Fibroblast of lung (primary cell): ENCODE data around the gene ARFGAP3. TPM values are rescaled to one million over a fixed set of nuclear protein-coding genes. Genes with fewer than 3 reads are reported as not detected.

Source experiments
- DNase-seq, 2 donors: peaks; one replicate each; pipeline versions ENCODE4 v3.0.0 to v3.0.0-alpha.2; 2010; ENCODE audit warnings: low read depth in 2 of 2
- H2AFZ ChIP-seq: 2 replicates; pipeline ENCODE4 v1.5.1; 2012; ENCODE audit warnings: low read length, control low read depth, inconsistent platforms
- H3K27ac ChIP-seq: 2 replicates; pipeline ENCODE4 v1.5.1; 2011; ENCODE audit warnings: low read length, control low read depth; ENCODE audit not compliant: insufficient read depth
- H3K27me3 ChIP-seq: 2 replicates; pipeline ENCODE4 v1.5.1; 2011; ENCODE audit warnings: mild to moderate bottlenecking, low read length; ENCODE audit not compliant: control insufficient read depth, insufficient read depth
- H3K36me3 ChIP-seq: 2 replicates; pipeline ENCODE4 v1.5.1; 2011; ENCODE audit warnings: low read length; ENCODE audit not compliant: control insufficient read depth, insufficient read depth
- H3K4me1 ChIP-seq: 2 replicates; pipeline ENCODE4 v1.5.1; 2011; ENCODE audit warnings: low read length; ENCODE audit not compliant: control insufficient read depth, insufficient read depth; ENCODE audit errors: extremely low read depth
- H3K4me2 ChIP-seq: 2 replicates; pipeline ENCODE4 v1.5.1; 2011; ENCODE audit warnings: low read length, control low read depth; ENCODE audit not compliant: insufficient read depth; ENCODE audit errors: extremely low read depth
- H3K4me3 ChIP-seq, 4 experiments: fragments of 200-600 bp in 1 of 4; sonication (generic) in 1 of 4; replicated peaks in 1 of 4; 2 replicates each; pipeline ENCODE4 v1.5.1; 2011 to 2016; ENCODE audit warnings: low read length in 4 of 4, low read depth in 3 of 4, mild to moderate bottlenecking in 3 of 4, control low read depth in 2 of 4, inconsistent platforms in 1 of 4, mixed read lengths in 1 of 4; ENCODE audit not compliant: insufficient read depth in 1 of 4; ENCODE audit errors: control extremely low read depth in 1 of 4
- H3K79me2 ChIP-seq: 2 replicates; pipeline ENCODE4 v1.5.1; 2012; ENCODE audit warnings: mild to moderate bottlenecking, low read length, inconsistent platforms; ENCODE audit not compliant: control insufficient read depth, insufficient read depth
- H3K9ac ChIP-seq: 2 replicates; pipeline ENCODE4 v1.5.1; 2011; ENCODE audit warnings: mild to moderate bottlenecking, low read length, control low read depth; ENCODE audit not compliant: insufficient read depth
- H3K9me3 ChIP-seq: 2 replicates; pipeline ENCODE4 v1.5.1; 2012; ENCODE audit warnings: low read depth, low read length; ENCODE audit not compliant: control insufficient read depth, insufficient read depth
- H4K20me1 ChIP-seq: 2 replicates; pipeline ENCODE4 v1.5.1; 2011; ENCODE audit warnings: low read length; ENCODE audit not compliant: control insufficient read depth, insufficient read depth; ENCODE audit errors: extremely low read depth
- EZH2 ChIP-seq: IDR thresholded peaks from 2 replicates; pipeline ENCODE4 v1.5.1; 2012; ENCODE audit warnings: low read length, control low read depth, mild to moderate bottlenecking; ENCODE audit errors: missing control alignments
- polyA plus RNA-seq, 2 donors: library from polyadenylated mRNA; depleted of rRNA in 1 of 2; stranded (reverse) in 1 of 2; unstranded in 1 of 2; fragments of >200 nt; gene quantifications; 2 replicates each; pipeline ENCODE4 v1.2.1, GENCODE V29; 2011 to 2012; ENCODE audit warnings: missing spikeins in 1 of 2
- total RNA-seq: library from RNA; depleted of rRNA; stranded (reverse); fragments of >200 nt; gene quantifications from 2 replicates; pipeline ENCODE4 v1.2.1, GENCODE V29; 2014
- TF ChIP-seq, protein P1 (sequence below), 2 donors: IDR thresholded peaks in 1 of 2; conservative IDR thresholded peaks in 1 of 2; 1 replicate in 1 of 2; 2 replicates in 1 of 2; pipeline ENCODE4 v1.5.1; 2011 to 2012; ENCODE audit warnings: low read length in 2 of 2, control low read depth in 1 of 2, inconsistent platforms in 1 of 2, low read depth in 1 of 2, mild to moderate bottlenecking in 1 of 2

The ARFGAP3 gene
- total and polyA plus RNA-seq, 2 donors (not counting 1 experiment from before 2014, with no cell fraction given) = 62.1 to 74.1 TPM

- Histone ChIP-seq H3K79me2 (no peaks in the 10 kb centered on the region), H3K9ac (no peak overlapping the region), H3K4me2 (no peak overlapping the region), H3K9me3 (no peaks in the 10 kb centered on the region), H3K27me3 (no peaks in the 10 kb centered on the region), H3K36me3 (no peaks in the 10 kb centered on the region), H3K4me3 (no peak overlapping the region), H3K4me1 (no peaks in the 10 kb centered on the region), H2AFZ (no peak overlapping the region), H4K20me1 (no peaks in the 10 kb centered on the region), H3K27ac (no peak overlapping the region)
- no peak for DNase-seq
- TF ChIP-seq, protein P1, sequence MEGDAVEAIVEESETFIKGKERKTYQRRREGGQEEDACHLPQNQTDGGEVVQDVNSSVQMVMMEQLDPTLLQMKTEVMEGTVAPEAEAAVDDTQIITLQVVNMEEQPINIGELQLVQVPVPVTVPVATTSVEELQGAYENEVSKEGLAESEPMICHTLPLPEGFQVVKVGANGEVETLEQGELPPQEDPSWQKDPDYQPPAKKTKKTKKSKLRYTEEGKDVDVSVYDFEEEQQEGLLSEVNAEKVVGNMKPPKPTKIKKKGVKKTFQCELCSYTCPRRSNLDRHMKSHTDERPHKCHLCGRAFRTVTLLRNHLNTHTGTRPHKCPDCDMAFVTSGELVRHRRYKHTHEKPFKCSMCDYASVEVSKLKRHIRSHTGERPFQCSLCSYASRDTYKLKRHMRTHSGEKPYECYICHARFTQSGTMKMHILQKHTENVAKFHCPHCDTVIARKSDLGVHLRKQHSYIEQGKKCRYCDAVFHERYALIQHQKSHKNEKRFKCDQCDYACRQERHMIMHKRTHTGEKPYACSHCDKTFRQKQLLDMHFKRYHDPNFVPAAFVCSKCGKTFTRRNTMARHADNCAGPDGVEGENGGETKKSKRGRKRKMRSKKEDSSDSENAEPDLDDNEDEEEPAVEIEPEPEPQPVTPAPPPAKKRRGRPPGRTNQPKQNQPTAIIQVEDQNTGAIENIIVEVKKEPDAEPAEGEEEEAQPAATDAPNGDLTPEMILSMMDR (conservative IDR thresholded peaks at IDR 0.05 in 1 of 2, IDR thresholded peaks at IDR 0.05 in 1 of 2; ENCODE audit: low read depth in 1 of 2, low read length in 2 of 2) = no peak
- TF ChIP-seq EZH2 = no peak
Measured at GRCh38 chr22:42897960-42898359, 40.9 kb upstream of the ARFGAP3 start.

DNA sequence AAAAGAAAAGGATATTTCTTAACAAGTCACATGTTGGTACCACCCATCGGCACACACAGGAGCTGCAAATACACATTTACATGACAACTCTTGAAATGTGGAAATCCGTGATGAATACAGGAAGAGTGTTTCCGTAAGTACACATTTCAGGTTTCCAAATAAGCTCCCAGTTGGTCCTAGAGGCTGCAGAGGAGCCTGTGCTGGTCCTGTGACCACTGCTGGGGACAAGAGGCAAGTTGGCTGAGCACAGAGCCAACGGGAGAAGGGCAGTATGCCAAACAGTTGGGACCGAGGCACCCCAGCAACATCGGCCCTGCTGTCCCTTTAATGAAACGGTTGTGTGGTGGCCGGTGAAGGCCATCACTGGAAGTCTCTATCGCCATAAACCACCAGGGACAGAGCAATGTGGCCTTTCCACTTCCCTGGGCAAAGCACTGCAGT lies 38.5 kb upstream of the ARFGAP3 start:
- Histone ChIP-seq H3K27me3 (no peaks in the 10 kb centered on the region), H3K9ac (no peak overlapping the region), H3K4me1 (no peaks in the 10 kb centered on the region), H3K9me3 (no peaks in the 10 kb centered on the region), H4K20me1 (no peaks in the 10 kb centered on the region), H3K79me2 (no peaks in the 10 kb centered on the region), H3K4me3 (no peak overlapping the region), H3K4me2 (no peak overlapping the region), H2AFZ (no peak overlapping the region), H3K36me3 (peaks cover 4% of the 10 kb centered on the region), H3K27ac (no peak overlapping the region)
- DNase-seq = no peak
- TF ChIP-seq EZH2 = no peak
- TF ChIP-seq, protein P1 (conservative IDR thresholded peaks at IDR 0.05 in 1 of 2, IDR thresholded peaks at IDR 0.05 in 1 of 2; ENCODE audit: low read depth in 1 of 2, low read length in 2 of 2) = no peak

- Histone ChIP-seq H3K4me1 (no peaks in the 10 kb centered on the region), H3K9me3 (no peaks in the 10 kb centered on the region), H2AFZ (no peak overlapping the region), H3K9ac (no peak overlapping the region), H3K4me2 (no peak overlapping the region), H3K27me3 (no peaks in the 10 kb centered on the region), H3K4me3 (no peak overlapping the region), H3K36me3 (peaks cover 4% of the 10 kb centered on the region), H4K20me1 (no peaks in the 10 kb centered on the region), H3K79me2 (no peaks in the 10 kb centered on the region), H3K27ac (no peak overlapping the region)
- no peak for TF ChIP-seq EZH2
- TF ChIP-seq, protein P1 (conservative IDR thresholded peaks at IDR 0.05 in 1 of 2, IDR thresholded peaks at IDR 0.05 in 1 of 2; ENCODE audit: low read depth in 1 of 2, low read length in 2 of 2) = no peak
- no peak for DNase-seq
Measured at GRCh38 chr22:42895087-42895486, 38.0 kb upstream of the ARFGAP3 start.
